ENCODE measurements around the gene SFTPA2.
"Not testable (repeated sequence)": the region's sequence is repeated elsewhere in the genome, so short reads cannot be mapped to it uniquely, and the experiment has no call there.

SFTPA2 gene

GRCh38 chr10:79560160-79560709 lies at the start of gene SFTPA2:
TSS of gene SFTPA2 (minus strand) at chr10:79560407. CDS start at chr10:79559483, 924 bp downstream.
- no peak for DNase-seq (ENCODE audit: low spot score)

DNA sequence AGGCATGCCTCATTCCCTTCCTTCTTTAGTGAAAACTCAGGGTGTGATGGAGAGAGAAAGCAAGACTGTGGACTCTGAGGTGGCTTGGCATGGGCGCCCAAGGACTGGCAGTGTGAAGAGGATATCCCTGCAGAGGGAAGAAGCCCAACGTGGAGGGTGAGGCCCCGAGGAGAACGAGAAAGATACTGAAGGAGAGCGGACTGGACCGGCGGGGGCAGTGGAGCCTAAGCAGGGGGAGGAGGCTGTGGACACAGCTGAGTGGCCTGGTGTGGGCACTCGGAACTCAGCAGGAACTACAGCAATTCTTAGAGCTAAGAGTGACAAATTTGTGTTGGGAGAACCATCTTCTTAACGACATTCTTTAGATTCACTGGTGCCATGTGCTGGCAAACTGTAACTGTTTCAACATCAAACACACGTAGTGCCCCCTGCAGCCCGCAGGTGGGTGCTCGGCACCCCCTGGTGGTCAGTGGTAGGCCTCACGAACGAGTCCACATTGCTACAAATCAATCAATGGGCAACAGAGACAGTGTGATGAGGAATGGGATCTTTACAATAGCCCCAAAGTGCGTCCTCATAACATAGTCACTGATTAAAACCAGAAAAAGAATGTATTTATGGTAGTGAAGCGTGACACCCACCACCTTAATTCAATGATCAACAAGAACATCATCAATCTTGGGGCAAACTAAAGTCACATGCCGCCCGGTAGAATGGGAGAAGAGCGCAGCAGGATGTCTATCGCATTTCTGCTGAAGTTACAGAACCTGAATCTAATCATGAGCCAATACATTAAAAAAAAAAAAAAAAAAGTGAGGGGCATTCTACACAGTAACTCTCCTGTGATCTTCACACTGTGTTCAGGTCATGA lies 48.5 kb upstream of the SFTPA2 start:
- no peak for DNase-seq (ENCODE audit: low spot score)

GRCh38 chr10:79605308-79605707 lies 45.1 kb upstream of the SFTPA2 start:
- DNase-seq (ENCODE audit: low spot score) = no peak

- no peak for DNase-seq (ENCODE audit: low spot score)
Measured at GRCh38 chr10:79604294-79604693, 44.1 kb upstream of the SFTPA2 start.

DNA sequence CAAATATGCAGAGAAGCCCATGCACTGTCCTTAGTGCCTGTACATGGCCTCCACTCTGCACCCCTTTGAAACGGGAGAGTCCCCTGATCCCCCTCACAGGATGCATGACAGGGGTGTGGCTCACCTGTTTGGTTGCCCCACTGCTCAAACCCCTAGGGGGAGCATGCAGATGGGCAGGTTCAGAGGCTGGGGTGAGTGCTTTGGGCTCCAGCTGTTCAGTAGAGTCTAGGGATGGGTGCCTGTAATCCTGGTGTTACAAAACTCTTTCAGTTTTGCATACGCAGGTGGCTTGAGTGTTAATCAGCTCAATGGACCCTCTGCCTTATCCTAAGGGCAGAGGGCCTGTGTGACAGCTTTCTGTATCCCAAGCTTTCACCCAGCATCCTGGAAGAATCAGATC lies 42.7 kb upstream of the SFTPA2 start:
- no peak for DNase-seq (ENCODE audit: low spot score)

DNA sequence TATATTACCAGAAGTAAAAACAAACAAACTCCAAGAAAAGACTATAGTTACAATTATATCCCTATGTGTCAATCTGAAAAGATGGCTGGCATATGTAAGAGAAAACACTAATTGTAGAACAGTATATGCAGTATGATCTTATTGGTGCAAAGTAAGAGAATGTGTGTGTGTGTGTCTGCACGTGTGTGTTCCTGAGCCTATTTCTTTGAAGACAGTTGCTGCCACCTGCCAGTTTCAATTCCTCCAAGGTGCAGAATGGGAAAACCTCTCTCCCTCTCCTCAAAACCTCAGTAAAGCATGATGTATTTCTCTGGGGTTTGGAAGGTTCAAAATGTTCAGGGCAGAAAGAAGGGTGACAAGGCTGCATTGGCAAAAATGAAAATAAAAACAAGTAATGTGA lies 41.7 kb upstream of the SFTPA2 start:
- DNase-seq (ENCODE audit: low spot score) = no peak

GRCh38 chr10:79599644-79600043 lies 39.4 kb upstream of the SFTPA2 start:
- DNase-seq (ENCODE audit: low spot score) = not testable (repeated sequence)

DNA sequence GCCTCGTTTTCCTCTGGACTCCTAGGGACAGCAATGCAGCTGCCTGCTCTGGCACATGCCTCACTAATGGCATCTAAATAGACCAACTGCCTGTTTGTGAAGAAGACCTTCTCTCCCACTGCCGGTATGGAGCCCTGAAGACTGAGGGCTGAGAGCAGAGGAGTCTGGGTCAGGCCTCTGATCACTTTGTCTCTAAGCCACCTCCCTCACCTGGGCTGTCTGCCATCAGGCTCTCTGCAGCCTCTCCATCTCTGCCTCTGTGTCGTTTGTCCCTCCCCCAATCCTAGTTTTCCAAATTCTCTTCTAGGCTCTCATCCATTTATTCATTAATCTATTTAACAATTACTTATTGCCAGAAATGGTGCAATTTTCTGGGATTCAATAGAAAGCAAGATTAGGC lies 35.3 kb upstream of the SFTPA2 start:
- DNase-seq (ENCODE audit: low spot score) = no peak

DNA sequence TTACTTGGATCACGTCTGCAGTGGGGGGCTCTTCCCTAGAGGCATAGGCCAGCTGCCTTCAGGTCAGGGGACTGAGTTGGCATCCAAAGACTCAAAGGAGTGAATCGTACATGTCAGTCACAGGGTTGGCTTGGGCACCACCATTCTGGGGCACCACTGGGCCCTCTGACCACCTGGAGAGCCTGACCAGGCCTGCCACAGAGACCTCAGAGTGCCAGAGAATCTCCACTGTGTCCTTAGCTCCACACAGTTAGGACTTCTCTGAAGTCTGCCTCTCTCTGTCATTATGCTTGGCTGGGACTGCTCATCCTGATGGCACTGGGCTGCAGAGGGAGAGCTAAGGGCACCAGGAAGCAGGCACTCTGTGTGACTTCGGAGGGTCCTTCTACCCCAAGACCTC lies 34.4 kb upstream of the SFTPA2 start:
- DNase-seq (ENCODE audit: low spot score) = not testable (repeated sequence)

- DNase-seq (ENCODE audit: low spot score) = no peak
Measured at GRCh38 chr10:79593377-79593776, 33.2 kb upstream of the SFTPA2 start.

- no peak for DNase-seq (ENCODE audit: low spot score)
Measured at GRCh38 chr10:79588800-79589199, 28.6 kb upstream of the SFTPA2 start.

- DNase-seq (ENCODE audit: low spot score) = no peak
Measured at GRCh38 chr10:79586933-79587332, 26.7 kb upstream of the SFTPA2 start.

DNA sequence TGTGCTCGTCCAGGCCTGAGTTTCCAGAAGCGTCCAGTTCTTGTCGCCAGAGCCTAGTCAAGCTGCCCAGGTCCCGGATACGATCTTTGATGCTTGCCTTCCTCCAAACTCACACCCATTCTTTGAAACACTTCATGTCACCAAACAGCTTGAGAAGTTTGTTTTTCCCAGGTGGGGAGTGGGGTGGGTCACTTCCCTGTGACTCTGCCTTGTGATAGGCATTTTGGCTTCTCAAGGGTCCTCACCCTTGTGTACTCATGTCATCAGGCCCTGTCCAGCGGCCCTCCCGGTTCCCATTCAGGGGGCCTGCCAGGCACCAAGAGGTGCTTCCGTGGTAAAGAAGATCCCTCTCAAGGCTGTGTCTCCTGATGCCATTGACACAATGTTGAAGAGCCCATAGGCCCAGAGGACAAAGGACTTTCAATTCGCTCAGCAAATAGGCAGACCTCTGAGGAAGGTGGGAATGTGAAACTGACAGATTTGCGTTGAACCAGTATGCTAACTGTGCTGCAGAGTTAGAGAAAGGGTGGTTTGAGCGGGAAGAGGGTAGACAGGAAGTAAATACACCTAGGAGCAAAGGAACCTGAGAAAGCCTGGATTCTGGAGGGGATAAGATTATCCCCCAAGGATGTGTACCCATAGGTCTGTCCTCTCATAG lies 25.8 kb upstream of the SFTPA2 start:
- DNase-seq (ENCODE audit: low spot score) = no peak

- DNase-seq (ENCODE audit: low spot score) = no peak
Measured at GRCh38 chr10:79583488-79584024, 23.3 kb upstream of the SFTPA2 start.

DNA sequence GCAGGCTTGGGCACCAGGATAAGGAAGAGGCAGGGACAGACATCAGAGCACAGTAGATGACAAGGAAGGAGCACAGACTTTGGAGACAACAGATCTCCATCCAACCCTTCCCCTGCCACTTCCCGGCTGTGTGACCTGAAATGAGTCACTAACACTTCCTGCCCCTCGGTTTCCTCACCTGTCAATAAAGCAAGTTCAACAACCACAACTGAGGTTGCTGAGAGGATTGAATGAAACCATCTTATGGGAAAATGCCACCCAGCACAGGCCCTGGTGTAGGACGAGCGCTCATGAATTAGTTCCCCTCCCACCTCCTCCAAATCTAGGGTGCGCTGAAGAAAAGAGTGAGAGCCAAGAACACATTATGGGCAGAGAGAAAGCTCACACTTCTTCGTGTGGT lies 22.7 kb upstream of the SFTPA2 start:
- DNase-seq (ENCODE audit: low spot score) = not testable (repeated sequence)

DNA sequence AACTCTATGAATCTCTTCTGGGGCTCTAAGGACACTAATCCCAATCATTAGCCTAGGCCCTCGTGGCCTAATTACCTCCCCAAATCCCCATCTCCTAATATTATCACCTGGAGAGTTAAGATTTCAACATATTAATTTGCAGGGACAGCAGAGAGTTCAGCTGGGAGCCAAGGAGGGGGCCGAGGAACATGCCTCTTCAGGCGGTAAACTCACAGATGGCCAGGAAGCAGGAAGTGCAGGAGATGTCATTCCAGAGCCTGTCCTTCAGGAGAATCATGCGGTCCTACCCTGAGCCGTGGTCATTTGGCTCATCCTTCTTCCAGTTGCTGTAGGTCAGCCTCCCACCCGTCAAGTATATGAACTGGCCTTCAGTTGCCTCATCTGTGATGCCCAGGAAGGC lies 21.9 kb upstream of the SFTPA2 start:
- peak; percentile 46 for DNase-seq (ENCODE audit: low spot score)

GRCh38 chr10:79581044-79581443 lies 20.8 kb upstream of the SFTPA2 start:
- DNase-seq (ENCODE audit: low spot score) = no peak

- DNase-seq (ENCODE audit: low spot score) = no peak
Measured at GRCh38 chr10:79579361-79579760, 19.2 kb upstream of the SFTPA2 start.

GRCh38 chr10:79570624-79571023 lies 10.4 kb upstream of the SFTPA2 start:
- not testable (repeated sequence) for DNase-seq (ENCODE audit: low spot score)

DNA sequence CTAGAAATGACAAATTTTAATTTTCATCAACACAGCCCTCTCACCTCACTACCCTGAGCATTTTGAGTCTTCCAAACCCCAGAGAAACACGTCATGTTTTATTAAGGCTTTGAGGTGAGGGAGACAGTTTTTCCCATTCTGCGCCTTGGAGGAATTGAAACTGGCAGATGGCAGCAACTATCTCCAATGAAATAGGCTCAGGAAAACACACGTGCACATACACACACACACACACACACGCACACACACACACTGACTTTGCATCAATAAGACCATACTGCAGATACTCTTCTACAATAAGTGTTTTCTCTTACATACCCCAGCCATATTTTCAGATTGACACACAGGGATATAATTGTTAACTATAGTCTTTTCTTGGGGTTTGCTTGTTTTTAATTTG lies 3.2 kb upstream of the SFTPA2 start:
- no peak for DNase-seq (ENCODE audit: low spot score)

DNA sequence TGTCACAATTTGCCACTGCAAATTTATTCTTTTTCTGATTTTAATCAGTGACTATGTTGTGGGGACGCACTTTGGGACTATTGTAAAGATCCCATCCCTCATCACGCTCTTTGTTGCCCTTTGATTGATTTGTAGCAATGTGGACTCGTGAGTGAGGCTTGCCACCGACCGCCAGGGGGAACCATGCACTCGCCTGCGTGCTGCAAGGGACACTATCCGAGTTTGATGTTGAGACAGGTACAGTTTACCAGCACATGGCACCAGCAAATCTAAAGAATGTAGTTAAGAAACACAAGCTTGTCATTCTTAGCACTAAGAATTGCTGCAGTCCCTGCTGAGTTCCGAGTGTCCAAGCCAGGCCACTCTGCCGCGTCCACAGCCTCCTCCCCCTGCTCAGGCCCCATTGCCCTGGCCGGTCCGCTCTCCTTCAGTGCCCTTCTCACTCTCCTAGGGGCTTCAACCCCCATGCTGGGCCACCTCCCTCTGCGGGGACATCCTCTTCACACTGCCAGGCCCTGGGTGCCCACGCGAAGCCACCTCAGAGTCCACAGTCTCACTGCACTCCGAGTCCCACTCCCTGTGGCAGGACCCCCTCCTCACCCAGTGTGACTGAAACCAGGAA lies 2.0 kb upstream of the SFTPA2 start:
- peak; percentile 80 for DNase-seq (ENCODE audit: low spot score)

- no peak for DNase-seq (ENCODE audit: low spot score)
Measured at GRCh38 chr10:79561257-79561656, 1.1 kb upstream of the SFTPA2 start.
